Prostate gland (tissue), 2 donors: ENCODE results near the gene MICAL3.

Experiments
- POLR2A ChIP-seq: fragments of 450-650 bp; IDR thresholded peaks from one replicate; pipeline ENCODE4 v1.6.1; 2016; ENCODE audit warnings: antibody characterized with exemption, mild to moderate bottlenecking
- POLR2AphosphoS5 ChIP-seq: sonication (generic); formaldehyde crosslinking; IDR thresholded peaks from one replicate; pipeline ENCODE4 v1.6.1; 2017; ENCODE audit warnings: antibody characterized with exemption
- TF ChIP-seq, protein P1 (sequence below), 4 experiments: fragments of 200-600 bp in 2 of 4; fragments of 450-650 bp in 2 of 4; sonication (generic) in 2 of 4; IDR thresholded peaks; 1 replicate in 3 of 4; 2 replicates in 1 of 4; pipeline ENCODE4 v1.5.1; 2016 to 2019; ENCODE audit warnings: antibody characterized with exemption in 4 of 4, mild to moderate bottlenecking in 2 of 4, moderate library complexity in 2 of 4

DNA sequence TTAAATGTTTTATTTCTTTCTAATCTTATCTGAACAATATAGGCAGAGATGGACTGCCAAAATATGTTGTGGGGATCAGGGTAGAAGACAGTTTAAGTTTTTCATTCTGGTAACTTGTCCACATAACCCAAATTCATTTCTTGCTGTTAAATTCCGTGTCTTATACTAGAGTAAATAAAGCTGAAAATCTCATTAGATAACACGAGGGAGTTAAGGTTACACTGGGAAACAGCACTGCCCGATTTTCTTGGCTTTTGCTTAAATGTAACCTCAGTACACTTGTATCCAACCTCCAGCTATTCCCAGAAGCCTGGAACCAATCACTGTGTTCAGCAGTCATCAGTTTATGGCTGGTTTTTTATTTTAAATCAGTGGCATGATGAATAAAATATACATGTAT lies 48.2 kb downstream of the MICAL3 start:
- TF ChIP-seq, protein P1, sequence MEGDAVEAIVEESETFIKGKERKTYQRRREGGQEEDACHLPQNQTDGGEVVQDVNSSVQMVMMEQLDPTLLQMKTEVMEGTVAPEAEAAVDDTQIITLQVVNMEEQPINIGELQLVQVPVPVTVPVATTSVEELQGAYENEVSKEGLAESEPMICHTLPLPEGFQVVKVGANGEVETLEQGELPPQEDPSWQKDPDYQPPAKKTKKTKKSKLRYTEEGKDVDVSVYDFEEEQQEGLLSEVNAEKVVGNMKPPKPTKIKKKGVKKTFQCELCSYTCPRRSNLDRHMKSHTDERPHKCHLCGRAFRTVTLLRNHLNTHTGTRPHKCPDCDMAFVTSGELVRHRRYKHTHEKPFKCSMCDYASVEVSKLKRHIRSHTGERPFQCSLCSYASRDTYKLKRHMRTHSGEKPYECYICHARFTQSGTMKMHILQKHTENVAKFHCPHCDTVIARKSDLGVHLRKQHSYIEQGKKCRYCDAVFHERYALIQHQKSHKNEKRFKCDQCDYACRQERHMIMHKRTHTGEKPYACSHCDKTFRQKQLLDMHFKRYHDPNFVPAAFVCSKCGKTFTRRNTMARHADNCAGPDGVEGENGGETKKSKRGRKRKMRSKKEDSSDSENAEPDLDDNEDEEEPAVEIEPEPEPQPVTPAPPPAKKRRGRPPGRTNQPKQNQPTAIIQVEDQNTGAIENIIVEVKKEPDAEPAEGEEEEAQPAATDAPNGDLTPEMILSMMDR (IDR thresholded peaks at IDR 0.05): no peak
- TF ChIP-seq POLR2A (no peak), POLR2AphosphoS5 (no peak)
